Measurements from ENCODE around the gene ZFR.

The ZFR gene

GRCh38 chr5:32444431-32445286 lies at the start of gene ZFR:
Gene ZFR, minus strand, starts transcription at chr5:32444740. Its CDS starts 82 bp downstream, at chr5:32444658.
- in situ Hi-C loops (cut with HindIII; ENCODE audit: low sequenced_read_pairs), result no loop called here

DNA sequence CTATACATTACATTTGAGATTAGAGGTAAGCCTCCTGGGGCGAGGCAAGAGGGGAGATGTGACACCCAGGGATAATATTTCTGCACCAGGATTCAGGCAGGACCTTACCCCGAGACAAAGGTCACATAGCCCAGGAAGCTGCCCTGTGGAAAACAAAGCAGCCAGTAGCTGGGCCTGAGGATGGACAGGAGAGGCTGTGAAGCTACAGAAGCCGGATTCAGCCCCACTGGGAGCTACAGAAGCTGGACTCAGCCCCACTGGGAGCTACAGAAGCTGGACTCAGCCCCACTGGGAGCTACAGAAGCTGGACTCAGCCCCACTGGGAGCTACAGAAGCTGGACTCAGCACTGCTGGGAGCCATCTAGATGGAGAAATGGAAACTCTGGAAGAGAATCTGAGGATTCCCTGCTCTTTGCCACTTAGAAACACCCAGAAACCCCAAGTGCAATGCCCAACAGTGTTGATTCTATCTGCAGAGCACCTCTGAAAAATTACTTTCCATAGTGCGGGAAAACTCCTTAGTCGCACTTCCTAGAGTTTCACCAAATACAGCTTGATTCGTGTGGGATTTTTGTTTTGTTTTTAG lies 46.5 kb upstream of the ZFR start:
- in situ Hi-C loops (cut with HindIII; ENCODE audit: low sequenced_read_pairs), result no loop called here

GRCh38 chr5:32489791-32490562 lies 45.4 kb upstream of the ZFR start:
- in situ Hi-C loops (cut with HindIII; ENCODE audit: low sequenced_read_pairs), result no loop called here

DNA sequence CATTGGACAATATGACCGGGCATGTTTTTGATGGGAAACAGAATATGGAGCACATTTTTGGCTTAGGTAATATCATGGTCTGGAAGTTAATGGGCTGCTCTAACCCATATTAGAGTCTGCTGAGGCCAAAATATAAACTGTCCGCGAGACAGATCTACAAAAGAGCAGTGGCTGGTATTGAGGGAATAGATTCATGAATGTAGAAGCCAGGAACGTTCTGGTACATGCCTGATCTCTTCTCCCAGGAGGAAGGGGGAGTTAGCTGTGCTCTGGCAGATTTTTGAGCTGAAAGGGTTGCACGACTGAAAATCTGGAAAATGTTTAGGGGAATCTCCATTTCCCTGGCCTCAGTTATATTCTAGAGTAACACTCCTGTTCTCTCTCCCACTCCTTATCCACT lies 42.9 kb upstream of the ZFR start:
- in situ Hi-C loops (cut with HindIII; ENCODE audit: low sequenced_read_pairs), result no loop called here

DNA sequence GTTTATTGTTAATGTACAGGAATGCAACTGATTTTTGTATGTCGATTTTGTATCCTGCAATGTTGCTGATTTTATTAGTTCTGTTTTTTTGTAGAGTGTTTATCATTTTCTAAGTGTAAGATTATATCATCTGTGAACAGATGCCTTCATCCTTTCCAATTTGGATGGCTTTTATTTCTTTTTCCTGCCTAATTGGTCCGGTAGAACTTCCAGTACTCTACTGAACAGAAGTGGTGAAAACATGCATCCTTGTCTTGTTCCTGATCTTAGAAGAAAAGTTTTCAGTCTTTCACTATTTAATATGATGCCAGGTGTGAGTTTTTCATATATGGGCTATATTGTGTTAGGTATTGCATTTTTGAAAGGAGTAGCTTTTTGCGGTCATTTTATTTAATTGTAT lies 42.5 kb upstream of the ZFR start:
- in situ Hi-C loops (cut with HindIII; ENCODE audit: low sequenced_read_pairs), result no loop called here

- in situ Hi-C loops (cut with HindIII; ENCODE audit: low sequenced_read_pairs), result no loop called here
These were observed 37.7 kb upstream of the ZFR start for GRCh38 chr5:32482193-32482592.

DNA sequence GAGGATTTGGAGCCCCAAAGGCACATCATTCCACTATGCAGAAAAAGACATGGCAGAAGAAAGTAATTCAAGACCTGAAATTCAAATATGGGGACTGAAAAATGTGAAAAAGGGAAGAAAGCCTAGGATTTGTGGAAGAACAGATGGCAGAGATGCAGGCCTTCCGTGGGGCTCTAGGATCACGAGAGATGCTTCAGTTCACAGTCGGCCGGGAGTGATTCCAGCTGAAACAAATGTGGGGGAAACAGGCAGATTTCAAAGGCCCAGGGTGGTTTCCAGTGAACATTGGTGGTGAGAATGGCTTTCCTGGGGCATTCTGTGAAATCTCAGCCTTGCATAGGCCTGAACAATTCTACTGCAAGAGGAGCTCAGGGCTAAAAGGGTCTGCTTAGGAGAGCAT lies 34.6 kb upstream of the ZFR start:
- in situ Hi-C loops (cut with HindIII; ENCODE audit: low sequenced_read_pairs), result no loop called here

GRCh38 chr5:32476891-32477290 lies 32.4 kb upstream of the ZFR start:
- in situ Hi-C loops (cut with HindIII; ENCODE audit: low sequenced_read_pairs), result no loop called here

GRCh38 chr5:32475334-32476097 lies 31.0 kb upstream of the ZFR start:
- in situ Hi-C loops (cut with HindIII; ENCODE audit: low sequenced_read_pairs), result no loop called here

GRCh38 chr5:32474209-32474854 lies 29.8 kb upstream of the ZFR start:
- in situ Hi-C loops (cut with HindIII; ENCODE audit: low sequenced_read_pairs), result no loop called here

- in situ Hi-C loops (cut with HindIII; ENCODE audit: low sequenced_read_pairs), result no loop called here
These were observed 28.5 kb upstream of the ZFR start for GRCh38 chr5:32473072-32473471.

- in situ Hi-C loops (cut with HindIII; ENCODE audit: low sequenced_read_pairs), result no loop called here
These were observed 27.2 kb upstream of the ZFR start for GRCh38 chr5:32471784-32472183.

DNA sequence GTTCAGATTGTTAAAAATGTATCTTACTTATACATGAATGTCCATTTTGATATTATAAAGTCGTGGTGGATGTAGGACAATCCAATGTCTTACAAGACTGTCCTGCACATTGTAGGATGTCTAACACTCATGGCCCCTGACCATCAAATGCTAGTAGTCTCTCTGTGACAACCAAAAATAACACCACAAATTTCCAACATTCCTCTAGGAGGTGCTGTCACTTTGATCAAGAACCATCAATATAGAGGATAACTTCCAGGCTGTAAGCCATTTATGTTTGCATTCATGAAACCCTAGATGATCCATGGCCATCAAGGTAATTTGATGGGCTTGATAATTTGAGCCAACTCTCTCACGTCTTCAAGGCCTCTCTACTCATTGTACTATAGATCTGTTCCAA lies 20.5 kb upstream of the ZFR start:
- in situ Hi-C loops (cut with HindIII; ENCODE audit: low sequenced_read_pairs), result no loop called here

- in situ Hi-C loops (cut with HindIII; ENCODE audit: low sequenced_read_pairs), result no loop called here
These were observed 18.1 kb upstream of the ZFR start for GRCh38 chr5:32462618-32463017.

DNA sequence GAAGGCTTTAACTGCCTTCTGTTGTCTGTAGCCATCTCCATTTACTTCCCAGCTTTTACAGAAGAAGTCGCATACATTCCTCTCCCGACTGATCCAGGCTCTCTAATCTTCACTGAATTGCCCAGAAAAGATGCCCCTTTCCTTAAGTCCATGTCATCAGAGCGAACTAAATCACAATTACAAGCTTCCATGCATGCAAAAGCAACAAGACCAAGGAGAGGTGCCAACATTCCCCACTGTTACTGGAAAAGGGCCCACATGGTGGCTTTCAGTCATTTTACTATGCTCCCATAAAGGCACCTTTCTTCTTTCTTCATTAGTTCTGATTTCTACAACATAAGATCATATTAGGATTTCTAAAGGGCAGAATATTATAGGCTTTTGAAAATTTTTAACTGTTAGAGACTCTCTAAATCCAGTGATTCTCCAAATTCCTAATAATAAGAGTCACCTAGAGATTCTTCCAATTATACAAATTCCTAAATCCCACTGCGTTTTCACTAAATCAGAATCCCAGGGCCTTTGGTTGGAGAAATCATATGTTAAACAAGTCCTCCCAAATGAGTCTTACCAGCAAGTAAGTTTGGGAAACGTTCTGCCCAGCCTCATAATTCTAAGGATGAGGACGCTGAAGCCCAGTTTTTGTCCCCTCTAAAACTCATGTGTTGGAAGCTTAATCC lies 17.0 kb upstream of the ZFR start:
- in situ Hi-C loops (cut with HindIII; ENCODE audit: low sequenced_read_pairs), result no loop called here

DNA sequence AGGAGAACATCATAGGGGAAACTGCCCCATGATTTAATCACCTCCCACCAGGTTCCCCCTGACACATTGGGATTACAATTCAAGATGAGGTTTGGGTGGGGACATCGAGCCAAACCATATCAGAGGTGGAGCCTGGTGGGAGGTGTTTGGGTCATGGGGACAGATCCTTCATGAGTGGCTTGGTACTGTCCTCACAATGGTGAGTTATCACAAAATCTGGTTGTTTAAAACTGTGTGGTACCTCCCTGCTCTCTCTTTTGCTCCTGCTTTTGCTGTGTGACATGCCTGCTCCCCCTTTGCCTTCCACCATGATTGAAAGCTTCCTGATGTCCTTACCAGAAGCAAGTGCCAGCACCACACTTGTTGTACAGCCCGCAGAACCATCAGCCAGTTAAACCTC lies 16.2 kb upstream of the ZFR start:
- in situ Hi-C loops (cut with HindIII; ENCODE audit: low sequenced_read_pairs), result no loop called here

- in situ Hi-C loops (cut with HindIII; ENCODE audit: low sequenced_read_pairs), result loop anchor here (5.0 kb wide), 1 partner anchor 38 kb away; no protein-coding TSS in a partner anchor
These were observed 14.4 kb upstream of the ZFR start for GRCh38 chr5:32458880-32459495.

DNA sequence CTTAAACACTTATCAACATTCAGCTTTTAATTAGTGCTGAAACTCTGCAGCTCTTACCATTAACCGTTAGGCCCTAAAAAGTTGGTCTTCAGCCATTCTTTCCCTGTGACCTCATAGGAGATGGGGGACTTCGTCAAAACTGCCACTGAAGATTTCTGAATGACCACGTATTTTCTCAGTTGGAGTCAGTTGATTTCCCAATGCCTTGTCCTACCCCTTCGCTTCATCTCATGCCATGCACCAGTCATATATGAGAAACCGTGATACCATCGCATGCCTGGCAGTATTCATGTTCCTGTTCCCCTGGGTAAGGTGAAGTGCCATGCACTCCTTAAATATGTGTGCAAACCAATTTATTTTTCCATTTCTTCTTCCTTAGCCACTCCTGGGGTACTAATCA lies 10.8 kb upstream of the ZFR start:
- in situ Hi-C loops (cut with HindIII; ENCODE audit: low sequenced_read_pairs), result loop anchor here (5.0 kb wide), 1 partner anchor 42 kb away; no protein-coding TSS in a partner anchor

GRCh38 chr5:32454821-32455220 lies 10.3 kb upstream of the ZFR start:
- in situ Hi-C loops (cut with HindIII; ENCODE audit: low sequenced_read_pairs), result loop anchor here (5.0 kb wide), 1 partner anchor 42 kb away; no protein-coding TSS in a partner anchor

All from DLD1 (cell line).